B cell (primary cell): Measurements from ENCODE around the gene MRPS2.

Source experiments
- CTCF ChIP-seq: fragments of 200-600 bp; IDR thresholded peaks from one replicate; pipeline ENCODE4 v1.8.0; 2022; ENCODE audit warnings: antibody characterized with exemption, mild to moderate bottlenecking
- EZH2 ChIP-seq: IDR thresholded peaks from 2 replicates; pipeline ENCODE4 v1.6.1; 2012; ENCODE audit warnings: borderline replicate concordance, low read depth, mild to moderate bottlenecking, moderate library complexity, low read length; ENCODE audit not compliant: insufficient read depth, poor library complexity, severe bottlenecking

- TF ChIP-seq CTCF (no peak), EZH2 (no peak)
These were observed 50.5 kb downstream of the MRPS2 start for GRCh38 chr9:135551031-135551430.
